GM10266 (cell line): ENCODE data around the gene NTN5.
A peak's percentile ranks its signal among the peaks of the same experiment; 100 is the strongest.

ENCODE experiments used
- DNase-seq: peaks from one replicate; pipeline ENCODE4 v3.0.0; 2012; ENCODE audit errors: extremely low spot score
- TF ChIP-seq, protein P1 (sequence below): IDR thresholded peaks from 2 replicates; pipeline ENCODE4 v1.5.1; 2012; ENCODE audit warnings: mild to moderate bottlenecking, low read depth; ENCODE audit not compliant: control insufficient read depth, insufficient read depth; ENCODE audit errors: missing control alignments

The NTN5 gene

DNA sequence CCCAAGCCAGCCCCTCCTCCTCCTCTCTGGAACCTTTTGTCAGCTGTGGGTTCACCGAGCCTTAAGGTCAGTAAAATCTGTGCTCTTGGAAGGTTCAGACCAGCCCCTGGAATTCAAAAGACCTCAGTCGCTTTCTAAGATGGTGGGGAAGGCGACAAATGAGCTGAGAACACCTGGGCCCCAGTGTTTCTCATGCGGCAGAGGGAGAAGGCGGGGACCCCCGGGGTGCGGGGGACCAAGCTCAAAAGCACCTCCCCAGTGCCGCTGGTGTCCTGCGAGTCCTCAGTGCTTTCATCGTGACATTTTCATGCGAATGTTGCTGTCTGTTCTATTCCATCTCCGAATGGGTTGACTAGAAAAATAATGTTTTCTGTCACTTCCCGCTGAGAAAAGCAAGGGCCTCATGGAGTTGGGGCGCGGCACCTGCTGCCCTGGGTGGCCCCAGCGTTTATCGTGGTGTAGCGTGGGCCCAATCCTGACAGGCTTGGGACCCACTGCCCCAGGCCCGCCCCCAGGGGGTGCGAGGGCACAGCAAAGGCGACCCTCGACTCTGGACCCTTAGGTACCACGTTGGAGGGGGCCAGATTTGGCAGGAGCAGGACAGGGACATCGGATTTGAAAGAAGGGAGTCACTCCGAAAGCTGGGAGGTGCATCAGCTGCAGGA lies 751 bp upstream of the NTN5 start:
- DNase-seq, result no peak
- TF ChIP-seq, protein P1, sequence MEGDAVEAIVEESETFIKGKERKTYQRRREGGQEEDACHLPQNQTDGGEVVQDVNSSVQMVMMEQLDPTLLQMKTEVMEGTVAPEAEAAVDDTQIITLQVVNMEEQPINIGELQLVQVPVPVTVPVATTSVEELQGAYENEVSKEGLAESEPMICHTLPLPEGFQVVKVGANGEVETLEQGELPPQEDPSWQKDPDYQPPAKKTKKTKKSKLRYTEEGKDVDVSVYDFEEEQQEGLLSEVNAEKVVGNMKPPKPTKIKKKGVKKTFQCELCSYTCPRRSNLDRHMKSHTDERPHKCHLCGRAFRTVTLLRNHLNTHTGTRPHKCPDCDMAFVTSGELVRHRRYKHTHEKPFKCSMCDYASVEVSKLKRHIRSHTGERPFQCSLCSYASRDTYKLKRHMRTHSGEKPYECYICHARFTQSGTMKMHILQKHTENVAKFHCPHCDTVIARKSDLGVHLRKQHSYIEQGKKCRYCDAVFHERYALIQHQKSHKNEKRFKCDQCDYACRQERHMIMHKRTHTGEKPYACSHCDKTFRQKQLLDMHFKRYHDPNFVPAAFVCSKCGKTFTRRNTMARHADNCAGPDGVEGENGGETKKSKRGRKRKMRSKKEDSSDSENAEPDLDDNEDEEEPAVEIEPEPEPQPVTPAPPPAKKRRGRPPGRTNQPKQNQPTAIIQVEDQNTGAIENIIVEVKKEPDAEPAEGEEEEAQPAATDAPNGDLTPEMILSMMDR, result no peak

DNA sequence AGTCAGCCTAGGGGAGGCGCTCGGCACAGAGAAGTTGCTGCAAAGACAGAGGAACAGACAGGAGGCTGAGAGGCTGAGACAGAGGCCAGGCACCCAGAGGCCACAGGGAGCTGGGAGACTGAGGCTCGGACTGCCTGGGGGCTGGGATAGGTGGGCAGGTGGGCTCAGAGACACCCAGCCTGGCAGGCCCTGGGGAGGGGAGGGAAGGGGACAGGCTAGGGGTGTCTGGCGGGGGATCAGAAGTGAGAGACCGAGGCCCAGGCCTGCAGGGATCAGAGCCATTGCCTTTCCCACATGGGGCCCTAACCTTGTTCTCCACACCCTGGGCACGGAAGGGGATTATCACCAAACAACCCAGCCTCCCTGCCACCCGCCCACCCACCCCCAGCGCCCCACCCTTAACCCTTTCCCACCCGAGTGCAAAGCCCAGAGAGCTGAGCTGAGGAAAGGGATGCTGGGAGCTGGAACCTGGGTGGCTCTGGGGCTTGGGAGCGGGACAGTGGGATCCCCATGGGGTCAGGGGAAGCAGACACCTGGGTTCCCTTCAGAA lies 1.3 kb downstream of the NTN5 start:
- DNase-seq, result peak; percentile 20
- TF ChIP-seq, protein P1, result no peak

DNA sequence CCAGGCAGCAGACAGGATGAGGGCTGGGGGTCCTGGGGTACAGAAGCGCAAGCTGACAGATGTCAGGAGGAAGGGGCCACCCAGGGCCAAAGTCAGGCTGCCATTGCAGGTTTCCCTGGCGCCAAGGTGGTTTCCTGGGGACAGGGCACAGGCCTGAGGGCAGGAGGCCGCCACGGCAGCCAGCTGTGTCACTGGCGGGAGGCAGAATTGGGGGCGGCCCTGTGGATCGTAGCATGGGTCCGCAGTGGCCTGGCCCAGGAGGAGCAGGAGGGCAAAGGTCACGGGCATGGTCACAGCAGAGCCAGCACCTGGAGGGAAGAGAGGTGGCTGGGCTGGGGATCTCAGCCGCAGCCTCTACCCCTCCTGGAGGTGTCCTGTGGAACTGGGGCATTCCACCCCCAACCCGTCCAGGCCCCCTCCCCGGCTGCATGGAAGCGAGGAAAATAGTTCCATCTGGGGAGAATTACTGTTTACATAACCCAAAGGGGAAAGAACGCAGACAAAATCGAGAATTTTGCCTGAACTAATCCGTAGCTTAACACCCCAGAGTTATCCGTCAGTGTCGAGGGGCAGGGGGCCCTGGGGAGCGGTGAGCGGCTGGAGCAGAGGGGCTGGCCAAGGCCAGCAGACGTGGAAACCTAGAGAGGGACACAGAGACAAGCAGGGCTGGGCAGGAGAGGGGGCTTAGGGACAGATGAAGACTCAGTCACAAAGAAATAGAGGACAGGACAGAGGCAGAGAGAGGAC lies 1.9 kb downstream of the NTN5 start:
- DNase-seq, result no peak
- TF ChIP-seq, protein P1, result no peak

DNA sequence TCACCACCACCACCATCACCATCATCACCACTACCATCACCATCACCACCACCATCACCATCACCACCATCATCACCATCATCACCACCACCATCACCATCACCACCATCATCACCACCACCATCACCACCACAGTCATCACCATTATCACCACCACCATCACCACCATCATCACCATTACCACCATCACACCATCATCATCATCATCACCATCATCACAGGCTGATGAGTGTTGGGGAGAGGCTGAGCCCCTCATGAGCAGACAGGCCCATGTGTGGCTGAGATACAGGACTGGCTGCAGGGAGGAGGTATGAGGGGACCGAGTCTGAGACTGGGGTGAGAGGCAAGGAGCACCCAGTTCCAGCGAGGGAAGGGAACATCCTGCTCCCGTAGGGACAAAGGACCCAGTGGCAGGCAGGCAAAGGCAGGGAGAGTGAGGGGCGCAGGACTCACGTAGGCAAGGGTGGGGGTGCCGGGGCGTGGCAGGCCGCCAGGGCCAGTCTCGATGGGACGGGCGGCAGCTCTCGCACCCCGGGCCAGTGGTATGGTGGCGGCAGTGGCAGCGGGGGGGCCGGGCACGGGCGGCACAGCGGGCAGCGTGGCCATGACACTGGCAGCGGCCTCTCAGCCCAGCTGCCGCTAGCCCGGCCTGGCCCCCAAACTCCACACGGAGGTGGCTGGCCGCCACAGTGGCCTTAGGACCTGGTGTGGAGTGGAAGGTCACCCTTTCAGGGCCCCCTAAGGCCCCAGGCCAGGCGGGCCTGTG lies 2.7 kb downstream of the NTN5 start:
- TF ChIP-seq, protein P1, result no peak
- DNase-seq, result no peak

DNA sequence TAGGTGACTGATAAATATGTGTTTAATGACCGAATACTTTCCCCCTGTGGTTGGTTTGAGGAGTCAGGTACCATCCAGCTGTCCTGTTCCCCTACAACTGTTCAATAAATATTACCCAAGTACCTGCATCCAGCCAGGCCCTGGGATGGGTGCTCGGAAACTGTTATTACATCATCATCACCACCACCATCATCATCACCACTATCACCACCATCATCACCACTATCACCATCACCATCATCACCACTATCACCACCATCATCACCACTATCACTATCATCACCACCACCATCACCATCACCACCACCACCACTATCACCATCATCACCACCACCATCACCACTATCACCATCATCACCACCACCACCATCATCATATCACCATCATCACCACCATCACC lies 4.1 kb downstream of the NTN5 start:
- DNase-seq, result no peak
- TF ChIP-seq, protein P1, result no peak

DNA sequence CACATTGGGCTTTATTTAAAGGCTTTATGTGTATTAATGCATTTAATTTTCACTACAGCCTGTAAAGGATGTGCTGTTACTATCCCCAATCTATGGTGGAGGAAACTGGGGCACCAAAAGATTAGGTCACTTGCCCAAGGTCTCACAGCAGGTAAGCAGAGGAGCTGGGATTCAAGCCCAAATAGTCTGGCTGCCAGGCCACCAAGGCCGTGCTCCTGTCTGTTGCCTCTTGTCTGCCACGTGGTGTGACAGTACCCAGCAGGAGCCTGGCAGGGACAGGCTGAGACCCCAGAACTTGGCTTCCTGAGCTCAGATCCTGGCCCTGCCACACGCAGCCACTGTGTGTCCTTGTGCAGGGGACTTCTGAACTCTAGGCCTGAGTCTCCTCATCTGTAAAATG lies 4.5 kb downstream of the NTN5 start:
- no peak for DNase-seq
- TF ChIP-seq, protein P1, result no peak
